A204.1 (cell line): ENCODE results near the gene CFAP92.
A peak's percentile ranks its signal among the peaks of the same experiment; 100 is the strongest.

Experiments used
- FAIRE-seq: peaks from 2 replicates; lab custom pipeline; 2012; peaks lifted over from hg19 to GRCh38; lab: Jason Lieb, UNC

The CFAP92 gene

GRCh38 chr3:128983293-128984069 lies 10.4 kb downstream of the CFAP92 start:
- no peak for FAIRE-seq

GRCh38 chr3:128975276-128975675 lies 18.6 kb downstream of the CFAP92 start:
- no peak for FAIRE-seq

GRCh38 chr3:128973988-128974564 lies 19.8 kb downstream of the CFAP92 start:
- FAIRE-seq: no peak

- no peak for FAIRE-seq
Measured at GRCh38 chr3:128971421-128972100, 22.3 kb downstream of the CFAP92 start.

GRCh38 chr3:128970740-128971047 lies 23.2 kb downstream of the CFAP92 start:
- no peak for FAIRE-seq

- FAIRE-seq: peak; percentile 48
Measured at GRCh38 chr3:128969993-128970739, 23.7 kb downstream of the CFAP92 start.

- FAIRE-seq: no peak
Measured at GRCh38 chr3:128967748-128968355, 26.0 kb downstream of the CFAP92 start.

GRCh38 chr3:128965818-128966217 lies 28.1 kb downstream of the CFAP92 start:
- FAIRE-seq: no peak

- no peak for FAIRE-seq
Measured at GRCh38 chr3:128965280-128965679, 28.6 kb downstream of the CFAP92 start.

GRCh38 chr3:128956440-128956839 lies 37.4 kb downstream of the CFAP92 start:
- no peak for FAIRE-seq

GRCh38 chr3:128950223-128950938 lies 43.5 kb downstream of the CFAP92 start:
- no peak for FAIRE-seq

- no peak for FAIRE-seq
Measured at GRCh38 chr3:128949158-128949557, 44.7 kb downstream of the CFAP92 start.

GRCh38 chr3:128946411-128946810 lies 47.5 kb downstream of the CFAP92 start:
- FAIRE-seq: no peak

- no peak for FAIRE-seq
Measured at GRCh38 chr3:128945878-128946175, 48.0 kb downstream of the CFAP92 start.

- no peak for FAIRE-seq
Measured at GRCh38 chr3:128945041-128945877, 48.6 kb downstream of the CFAP92 start.

- FAIRE-seq: no peak
Measured at GRCh38 chr3:128942161-128942952, 51.5 kb downstream of the CFAP92 start.

- no peak for FAIRE-seq
Measured at GRCh38 chr3:128940252-128940651, 53.6 kb downstream of the CFAP92 start.

GRCh38 chr3:128936341-128936740 lies 57.5 kb downstream of the CFAP92 start:
- FAIRE-seq: no peak

- no peak for FAIRE-seq
Measured at GRCh38 chr3:128935922-128936321, 58.0 kb downstream of the CFAP92 start.

- no peak for FAIRE-seq
Measured at GRCh38 chr3:128933922-128934253, 60.0 kb downstream of the CFAP92 start.
